ENCODE measurements around the gene GPR173.

Gene GPR173

GRCh38 chrX:53048169-53049126 is at the start of gene GPR173:
GPR173 (plus strand) TSS chrX:53048789; CDS start chrX:53076622, 27,833 bp downstream.
- DNase-seq: peak; percentile 48

GRCh38 chrX:53000447-53001135 is 48.0 kb upstream of the GPR173 start:
- DNase-seq: no peak

- DNase-seq: no peak
Measured at GRCh38 chrX:53001958-53002357, 46.6 kb upstream of the GPR173 start.

GRCh38 chrX:53003111-53003510 is 45.5 kb upstream of the GPR173 start:
- DNase-seq: no peak

- no peak for DNase-seq
Measured at GRCh38 chrX:53004038-53004437, 44.6 kb upstream of the GPR173 start.

GRCh38 chrX:53004811-53005210 is 43.8 kb upstream of the GPR173 start:
- DNase-seq: no peak

- no peak for DNase-seq
Measured at GRCh38 chrX:53005327-53005726, 43.3 kb upstream of the GPR173 start.

GRCh38 chrX:53009032-53009431 is 39.6 kb upstream of the GPR173 start:
- no peak for DNase-seq

- no peak for DNase-seq
Measured at GRCh38 chrX:53013291-53013690, 35.3 kb upstream of the GPR173 start.

GRCh38 chrX:53018627-53019026 is 30.0 kb upstream of the GPR173 start:
- DNase-seq: no peak

- no peak for DNase-seq
Measured at GRCh38 chrX:53022381-53022780, 26.2 kb upstream of the GPR173 start.

- no peak for DNase-seq
Measured at GRCh38 chrX:53028678-53029077, 19.9 kb upstream of the GPR173 start.

- DNase-seq: no peak
Measured at GRCh38 chrX:53031380-53031779, 17.2 kb upstream of the GPR173 start.

GRCh38 chrX:53036149-53036548 is 12.4 kb upstream of the GPR173 start:
- no peak for DNase-seq

- DNase-seq: no peak
Measured at GRCh38 chrX:53039236-53039635, 9.4 kb upstream of the GPR173 start.

- DNase-seq: no peak
Measured at GRCh38 chrX:53044995-53045394, 3.6 kb upstream of the GPR173 start.

GRCh38 chrX:53047228-53047627 is 1.4 kb upstream of the GPR173 start:
- DNase-seq: no peak

GRCh38 chrX:53049127-53049517 is 533 bp downstream of the GPR173 start:
- DNase-seq: no peak

- DNase-seq: no peak
Measured at GRCh38 chrX:53050841-53051240, 2.3 kb downstream of the GPR173 start.

- DNase-seq: no peak
Measured at GRCh38 chrX:53055244-53055849, 6.8 kb downstream of the GPR173 start.

GRCh38 chrX:53056292-53056691 is 7.7 kb downstream of the GPR173 start:
- DNase-seq: no peak

GRCh38 chrX:53065104-53065503 is 16.5 kb downstream of the GPR173 start:
- no peak for DNase-seq

GRCh38 chrX:53071064-53071463 is 22.5 kb downstream of the GPR173 start:
- no peak for DNase-seq

Measured in T1000 (cell line).